A673 (cell line): ENCODE results near the gene SLC15A1. TPM values are rescaled to one million over a fixed set of nuclear protein-coding genes. Genes with fewer than 3 reads are reported as not detected.

Experiments used
- total RNA-seq: library from RNA; stranded (reverse); gene quantifications from 2 replicates; pipeline ENCODE4 v1.2.3, GENCODE V29; 2021

Gene SLC15A1
- total RNA-seq, 1 experiment from 2014 or later = not detected

Other genes with a start within 250 kb of the SLC15A1 start
- 84.8 and 87.8 TPM in 2 replicates for gene STK24, start 175.6 kb downstream of the SLC15A1 start, total RNA-seq
- 4.2 and 4.5 TPM in 2 replicates for gene DOCK9, start 225.4 kb upstream of the SLC15A1 start, total RNA-seq